HEK293 (cell line): ENCODE results near the gene S100A6.

Experiments used
- CTCF ChIA-PET: fragments of 350-600 bp; formaldehyde crosslinking; extraction: SDS; loops from one replicate; lab custom pipeline; 2021; ENCODE audit warnings: antibody characterized with exemption; lab: Yijun Ruan, JAX
- POLR2A ChIA-PET: fragments of 300-600 bp; formaldehyde crosslinking; extraction: SDS; loops from one replicate; lab custom pipeline; 2020; ENCODE audit warnings: antibody characterized with exemption, inconsistent platforms; lab: Yijun Ruan, JAX
- H3K27ac ChIP-seq: fragments of 200-500 bp; sonication (Bioruptor generic); 2 replicates; pipeline ENCODE4 v1.5.1; 2014; ENCODE audit warnings: low read depth, low read length, control low read depth, inconsistent platforms; ENCODE audit errors: extremely low read depth
- H3K36me3 ChIP-seq, 2 experiments: fragments of 200-500 bp in 1 of 2; sonication (Bioruptor generic) in 1 of 2; 1 replicate in 1 of 2; 2 replicates in 1 of 2; pipeline ENCODE4 v1.5.1; 2014 to 2017; ENCODE audit warnings: inconsistent platforms in 2 of 2, low read length in 2 of 2; ENCODE audit not compliant: control insufficient read depth in 2 of 2, insufficient read depth in 1 of 2
- H3K4me1 ChIP-seq: fragments of 200-500 bp; sonication (Bioruptor generic); 2 replicates; pipeline ENCODE4 v1.5.1; 2014; ENCODE audit warnings: mild to moderate bottlenecking, low read length, inconsistent platforms; ENCODE audit not compliant: control insufficient read depth, insufficient read depth
- H3K4me3 ChIP-seq: 2 replicates; pipeline ENCODE4 v1.5.1; 2011; ENCODE audit warnings: low read depth, mild to moderate bottlenecking, control low read depth, low read length, moderate library complexity
- H3K9me3 ChIP-seq: fragments of 200-500 bp; sonication (Bioruptor generic); 2 replicates; pipeline ENCODE4 v1.5.1; 2014; ENCODE audit warnings: low read depth, low read length, inconsistent platforms; ENCODE audit not compliant: control insufficient read depth, insufficient read depth
- BCL11A ChIP-seq: fragments of 450-650 bp; formaldehyde crosslinking; IDR thresholded peaks from 2 replicates; pipeline ENCODE4 v1.5.1; 2016; ENCODE audit warnings: low read depth, missing biosample characterization, missing genetic modification characterization
- EGR2 ChIP-seq: fragments of 450-650 bp; formaldehyde crosslinking; IDR thresholded peaks from 2 replicates; pipeline ENCODE4 v1.5.1; 2016; ENCODE audit warnings: low read depth, missing biosample characterization, missing genetic modification characterization
- GLIS2 ChIP-seq: fragments of 450-650 bp; formaldehyde crosslinking; IDR thresholded peaks from 2 replicates; pipeline ENCODE4 v1.5.1; 2016; ENCODE audit warnings: missing biosample characterization, missing genetic modification characterization
- HIC1 ChIP-seq: fragments of 450-650 bp; formaldehyde crosslinking; IDR thresholded peaks from 2 replicates; pipeline ENCODE4 v1.5.1; 2016; ENCODE audit warnings: missing biosample characterization, missing genetic modification characterization
- HOXC10 ChIP-seq: sonication (generic); formaldehyde crosslinking; IDR thresholded peaks from 2 replicates; pipeline ENCODE4 v1.8.1; 2023; ENCODE audit warnings: mild to moderate bottlenecking, missing genetic modification reagents
- KLF1 ChIP-seq: fragments of 450-650 bp; formaldehyde crosslinking; IDR thresholded peaks from 2 replicates; pipeline ENCODE4 v1.5.1; 2016; ENCODE audit warnings: missing biosample characterization, missing genetic modification characterization
- SETDB1 ChIP-seq: IDR thresholded peaks from one replicate; pipeline ENCODE4 v1.6.1; 2017; ENCODE audit warnings: mild to moderate bottlenecking, low read length, moderate library complexity, mixed read lengths; ENCODE audit not compliant: insufficient read length
- ZBTB21 ChIP-seq: fragments of 450-650 bp; formaldehyde crosslinking; IDR thresholded peaks from 2 replicates; pipeline ENCODE4 v1.5.1; 2017; ENCODE audit warnings: missing biosample characterization, missing genetic modification characterization
- ZBTB7A ChIP-seq: fragments of 450-650 bp; formaldehyde crosslinking; IDR thresholded peaks from 2 replicates; pipeline ENCODE4 v1.5.1; 2016; ENCODE audit warnings: low read depth, missing biosample characterization, missing genetic modification characterization
- ZFHX2 ChIP-seq: fragments of 450-650 bp; formaldehyde crosslinking; conservative IDR thresholded peaks from 2 replicates; pipeline ENCODE4 v1.5.1; 2016; ENCODE audit warnings: missing biosample characterization, missing genetic modification characterization
- ZNF133 ChIP-seq: fragments of 450-650 bp; formaldehyde crosslinking; IDR thresholded peaks from 2 replicates; pipeline ENCODE4 v1.5.1; 2016; ENCODE audit warnings: missing biosample characterization, missing genetic modification characterization
- ZNF146 ChIP-seq: fragments of 450-650 bp; formaldehyde crosslinking; IDR thresholded peaks from 2 replicates; pipeline ENCODE4 v1.5.1; 2016; ENCODE audit warnings: missing biosample characterization, missing genetic modification characterization
- ZNF280D ChIP-seq: fragments of 450-650 bp; formaldehyde crosslinking; IDR thresholded peaks from 2 replicates; pipeline ENCODE4 v1.5.1; 2016; ENCODE audit warnings: missing biosample characterization, missing genetic modification characterization
- ZNF341 ChIP-seq: fragments of 450-650 bp; formaldehyde crosslinking; IDR thresholded peaks from 2 replicates; pipeline ENCODE4; 2016; ENCODE audit warnings: low read depth, missing biosample characterization, missing genetic modification characterization
- ZNF354C ChIP-seq: fragments of 450-650 bp; formaldehyde crosslinking; IDR thresholded peaks from 2 replicates; pipeline ENCODE4 v1.5.1; 2016; ENCODE audit warnings: missing biosample characterization, missing genetic modification characterization, low read depth, borderline replicate concordance
- ZNF623 ChIP-seq: fragments of 450-650 bp; formaldehyde crosslinking; IDR thresholded peaks from 2 replicates; pipeline ENCODE4 v1.5.1; 2016; ENCODE audit warnings: missing biosample characterization, missing genetic modification characterization
- ZNF626 ChIP-seq: fragments of 450-650 bp; sonication (Bioruptor Pico); formaldehyde crosslinking; IDR thresholded peaks from 2 replicates; pipeline ENCODE4 v1.5.1; 2018; ENCODE audit warnings: missing biosample characterization, missing genetic modification characterization, inconsistent platforms
- ZNF658 ChIP-seq: fragments of 450-650 bp; formaldehyde crosslinking; IDR thresholded peaks from 2 replicates; pipeline ENCODE4; 2016; ENCODE audit warnings: missing biosample characterization, missing genetic modification characterization
- ZNF670 ChIP-seq: fragments of 450-650 bp; formaldehyde crosslinking; IDR thresholded peaks from 2 replicates; pipeline ENCODE4 v1.5.1; 2016; ENCODE audit warnings: missing biosample characterization, missing genetic modification characterization, low read depth
- ZNF707 ChIP-seq: fragments of 450-650 bp; formaldehyde crosslinking; IDR thresholded peaks from 2 replicates; pipeline ENCODE4 v1.5.1; 2016; ENCODE audit warnings: missing biosample characterization, missing genetic modification characterization
- ZNF776 ChIP-seq: fragments of 450-650 bp; formaldehyde crosslinking; IDR thresholded peaks from 2 replicates; pipeline ENCODE4 v1.5.0; 2017; ENCODE audit warnings: missing biosample characterization, missing genetic modification characterization, borderline replicate concordance
- ZNF777 ChIP-seq: fragments of 450-650 bp; formaldehyde crosslinking; IDR thresholded peaks from 2 replicates; pipeline ENCODE4 v1.5.1; 2017; ENCODE audit warnings: missing biosample characterization, missing genetic modification characterization, borderline replicate concordance
- TF ChIP-seq, protein P1 (sequence below): fragments of 450-650 bp; formaldehyde crosslinking; IDR thresholded peaks from 2 replicates; pipeline ENCODE4 v1.5.1; 2017; ENCODE audit warnings: missing biosample characterization, missing genetic modification characterization

Gene S100A6

GRCh38 chr1:153535242-153536011 is at the start of gene S100A6:
TSS of gene S100A6 (minus strand) at chr1:153535991. CDS start at chr1:153535339, 652 bp downstream.
- ChIA-PET POLR2A (interaction anchor here (0.6 to 1.0 kb wide), 3 partner anchors 9 to 110 kb away, joined by 3 to 7 read pairs (median 3); no protein-coding TSS in a partner anchor), CTCF (interaction anchor here (0.6 to 4.3 kb wide), 7 partner anchors 9 to 45 kb away, joined by 3 to 26 read pairs (median 5); partner anchors contain the start of gene S100A4)
- Histone ChIP-seq H3K4me1 (no peaks in the 10 kb centered on the region), H3K36me3 (no peaks in the 10 kb centered on the region), H3K9me3 (no peaks in the 10 kb centered on the region), H3K4me3 (no peak within 1 kb of the TSS), H3K27ac (no peak within 1 kb of the TSS)
- TF ChIP-seq ZBTB21 (tag by site-specific recombination): no peak
- TF ChIP-seq GLIS2 (tag by site-specific recombination): 0 out of 2 replicates have a peak, but pooled peaks have one; percentile 22
- peak; percentile 40; the same call in 1 of the 2 replicates for TF ChIP-seq KLF1 (tag by site-specific recombination)

GRCh38 chr1:153585006-153585405 is 49.2 kb upstream of the S100A6 start:
- CTCF ChIA-PET: interaction anchor here (1.4 to 1.5 kb wide), 2 partner anchors 13 to 42 kb away, joined by 4 to 7 read pairs; partner anchors contain the start of gene S100A13
- POLR2A ChIA-PET: no interaction called here

DNA sequence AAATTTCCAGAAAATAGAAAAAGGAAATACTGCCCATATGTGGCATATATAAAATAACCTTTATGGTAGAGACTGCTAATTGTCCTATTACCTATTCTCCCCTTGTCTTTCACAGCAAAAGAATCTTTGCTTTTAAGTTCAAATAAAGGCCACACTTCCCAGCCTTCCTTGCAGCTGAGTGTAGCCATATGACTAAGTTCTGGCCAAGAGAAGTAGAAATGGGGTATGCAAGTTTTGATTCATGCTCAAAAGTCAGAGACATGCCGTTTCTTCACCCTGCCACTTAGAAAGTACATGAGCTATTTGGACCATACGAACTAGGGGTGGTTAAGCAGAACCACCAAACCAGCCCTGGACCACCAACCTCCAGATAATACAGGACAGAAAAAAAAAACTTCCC is 48.2 kb upstream of the S100A6 start:
- Histone ChIP-seq H3K4me1 (no peaks in the 10 kb centered on the region), H3K4me3 (no peak overlapping the region), H3K36me3 (no peaks in the 10 kb centered on the region), H3K9me3 (no peaks in the 10 kb centered on the region), H3K27ac (no peak overlapping the region)
- no peak for TF ChIP-seq ZNF623
- no peak for TF ChIP-seq ZNF776 (tag by site-specific recombination)
- no peak for TF ChIP-seq ZNF670
- TF ChIP-seq ZNF146 (tag by site-specific recombination): no peak
- no peak for TF ChIP-seq ZNF707
- no peak for TF ChIP-seq ZBTB7A (tag by site-specific recombination)
- TF ChIP-seq BCL11A (tag by site-specific recombination): no peak
- TF ChIP-seq HOXC10: no peak
- no peak for TF ChIP-seq ZNF658 (tag by site-specific recombination)
- no peak for TF ChIP-seq ZNF280D
- TF ChIP-seq, protein P1, sequence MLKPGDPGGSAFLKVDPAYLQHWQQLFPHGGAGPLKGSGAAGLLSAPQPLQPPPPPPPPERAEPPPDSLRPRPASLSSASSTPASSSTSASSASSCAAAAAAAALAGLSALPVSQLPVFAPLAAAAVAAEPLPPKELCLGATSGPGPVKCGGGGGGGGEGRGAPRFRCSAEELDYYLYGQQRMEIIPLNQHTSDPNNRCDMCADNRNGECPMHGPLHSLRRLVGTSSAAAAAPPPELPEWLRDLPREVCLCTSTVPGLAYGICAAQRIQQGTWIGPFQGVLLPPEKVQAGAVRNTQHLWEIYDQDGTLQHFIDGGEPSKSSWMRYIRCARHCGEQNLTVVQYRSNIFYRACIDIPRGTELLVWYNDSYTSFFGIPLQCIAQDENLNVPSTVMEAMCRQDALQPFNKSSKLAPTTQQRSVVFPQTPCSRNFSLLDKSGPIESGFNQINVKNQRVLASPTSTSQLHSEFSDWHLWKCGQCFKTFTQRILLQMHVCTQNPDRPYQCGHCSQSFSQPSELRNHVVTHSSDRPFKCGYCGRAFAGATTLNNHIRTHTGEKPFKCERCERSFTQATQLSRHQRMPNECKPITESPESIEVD (tag by site-specific recombination): no peak
- TF ChIP-seq SETDB1: no peak
- no peak for TF ChIP-seq ZNF354C (tag by site-specific recombination)
- TF ChIP-seq HIC1 (tag by site-specific recombination): no peak
- no peak for TF ChIP-seq ZNF777 (tag by site-specific recombination)
- no peak for TF ChIP-seq ZNF133 (tag by site-specific recombination)
- no peak for TF ChIP-seq ZNF626 (tag by site-specific recombination)
- POLR2A ChIA-PET: no interaction called here
- CTCF ChIA-PET: interaction anchor here (0.7 to 1.4 kb wide), 2 partner anchors 43 to 73 kb away, joined by 3 to 4 read pairs; partner anchors contain the start of gene S100A13

More at GRCh38 chr1:153585006-153585405, 49.2 kb upstream of the S100A6 start:
- TF ChIP-seq EGR2 (tag by site-specific recombination): peak; percentile 39; the same call in 1 of the 2 replicates
- TF ChIP-seq ZFHX2 (tag by site-specific recombination): 0 out of 2 replicates have a peak, but pooled peaks have one; percentile 32
- TF ChIP-seq ZNF341 (tag by site-specific recombination): no peak
- Histone ChIP-seq H3K36me3 (no peaks in the 10 kb centered on the region), H3K4me1 (no peaks in the 10 kb centered on the region), H3K4me3 (no peak overlapping the region), H3K27ac (no peak overlapping the region), H3K9me3 (no peaks in the 10 kb centered on the region)
